HUES64 (cell line): ENCODE data around the gene GPR108. TPM values are rescaled to one million over a fixed set of nuclear protein-coding genes. Genes with fewer than 3 reads are reported as not detected.
"Not testable (repeated sequence)": the region's sequence is repeated elsewhere in the genome, so short reads cannot be mapped to it uniquely, and the experiment has no call there.

Experiments
- H3K27ac ChIP-seq: 2 replicates; pipeline ENCODE4 v1.7.0; 2013; ENCODE audit warnings: low read depth, low read length, inconsistent platforms
- H3K27me3 ChIP-seq: 2 replicates; pipeline ENCODE4 v1.6.1; 2013; ENCODE audit warnings: mild to moderate bottlenecking, low read length; ENCODE audit not compliant: insufficient read depth
- H3K36me3 ChIP-seq: 2 replicates; pipeline ENCODE4 v1.6.1; 2013; ENCODE audit warnings: mild to moderate bottlenecking, low read length; ENCODE audit not compliant: insufficient read depth
- H3K4me1 ChIP-seq: 2 replicates; pipeline ENCODE4 v1.6.1; 2013; ENCODE audit warnings: mild to moderate bottlenecking, low read length, moderate library complexity; ENCODE audit not compliant: insufficient read depth
- H3K4me3 ChIP-seq: 2 replicates; pipeline ENCODE4 v1.5.1; 2013; ENCODE audit warnings: mild to moderate bottlenecking, low read length, moderate library complexity
- H3K9ac ChIP-seq: 2 replicates; pipeline ENCODE4 v1.6.1; 2013; ENCODE audit warnings: mild to moderate bottlenecking, low read depth, low read length
- H3K9me3 ChIP-seq: 2 replicates; pipeline ENCODE4 v1.6.1; 2013; ENCODE audit warnings: low read depth, low read length; ENCODE audit not compliant: insufficient read depth
- WGBS: fragments of 150-250, 120-280 bp; methylation state at CpG from one replicate; pipeline ENCODE4 v1.1.7; 2013; ENCODE audit warnings: missing lambda C conversion rate; 5-methylcytosine and 5-hydroxymethylcytosine counted together
- polyA plus RNA-seq, 2 experiments: library from polyadenylated mRNA; stranded (reverse); fragments of 50-300 nt; gene quantifications; one replicate each; pipeline ENCODE4 v1.2.3, GENCODE V29; 2013

Gene GPR108
- 22.0 TPM for polyA plus RNA-seq (2013, experiment 1 of 2)
- 17.8 TPM for polyA plus RNA-seq (2013, experiment 2 of 2)

- peak within 1 kb of the TSS; percentile 93 for H3K9ac ChIP-seq
- peaks cover 28% of the 10 kb centered on the region for H3K4me1 ChIP-seq
- H3K9me3 ChIP-seq = no peaks in the 10 kb centered on the region
- no peaks in the 10 kb centered on the region for H3K27me3 ChIP-seq
- peak within 1 kb of the TSS; percentile 99 for H3K27ac ChIP-seq
- H3K36me3 ChIP-seq = peaks cover 3% of the 10 kb centered on the region; the same call in 1 of the 2 replicates
- under 1% methylated on average over 55 of the region's 55 CpGs for WGBS
- peak within 1 kb of the TSS; percentile 74 for H3K4me3 ChIP-seq
These were observed at the start of gene GPR108 for GRCh38 chr19:6737284-6737872. TSS of gene GPR108 (minus strand) at chr19:6737580. CDS start at chr19:6737576, 4 bp downstream.

GRCh38 chr19:6779206-6779605 lies 41.8 kb upstream of the GPR108 start:
- Histone ChIP-seq H3K27me3 (no peaks in the 10 kb centered on the region), H3K4me1 (no peaks in the 10 kb centered on the region), H3K9ac (no peak overlapping the region), H3K27ac (no peak overlapping the region), H3K4me3 (no peak overlapping the region), H3K9me3 (peaks cover 16% of the 10 kb centered on the region; the same call in 1 of the 2 replicates), H3K36me3 (no peaks in the 10 kb centered on the region)
- 84% methylated on average over 4 of the region's 4 CpGs for WGBS

GRCh38 chr19:6778386-6778785 lies 41.0 kb upstream of the GPR108 start:
- Histone ChIP-seq H3K9me3 (peaks cover 16% of the 10 kb centered on the region; the same call in 1 of the 2 replicates), H3K27me3 (no peaks in the 10 kb centered on the region), H3K9ac (no peak overlapping the region), H3K4me3 (no peak overlapping the region), H3K4me1 (no peaks in the 10 kb centered on the region), H3K36me3 (no peaks in the 10 kb centered on the region), H3K27ac (no peak overlapping the region)
- WGBS = 84% methylated on average over 4 of the region's 4 CpGs

GRCh38 chr19:6777434-6777833 lies 40.1 kb upstream of the GPR108 start:
- Histone ChIP-seq H3K27ac (no peak overlapping the region), H3K9ac (no peak overlapping the region), H3K36me3 (no peaks in the 10 kb centered on the region), H3K27me3 (no peaks in the 10 kb centered on the region), H3K9me3 (peaks cover 16% of the 10 kb centered on the region; the same call in 1 of the 2 replicates), H3K4me1 (no peaks in the 10 kb centered on the region), H3K4me3 (no peak overlapping the region)
- 78% methylated on average over 2 of the region's 2 CpGs for WGBS

GRCh38 chr19:6776999-6777398 lies 39.6 kb upstream of the GPR108 start:
- no peak overlapping the region for H3K4me3 ChIP-seq
- WGBS = 84% methylated on average over 4 of the region's 4 CpGs

DNA sequence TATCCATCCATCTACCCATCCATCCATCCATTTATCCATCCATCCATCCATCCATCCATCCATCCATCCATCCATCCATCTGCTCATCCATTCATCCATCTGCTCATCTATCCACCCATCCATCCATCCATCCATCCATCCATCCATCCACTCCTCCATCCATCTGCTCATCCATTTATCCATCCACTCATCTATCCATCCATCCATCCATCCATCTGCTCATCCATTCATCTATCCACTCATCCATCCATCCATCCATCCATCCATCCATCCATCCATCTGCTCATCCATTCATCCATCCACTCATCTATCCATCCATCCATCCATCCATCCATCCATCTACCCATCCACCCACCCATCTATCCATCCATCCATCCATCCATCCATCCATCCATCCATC lies 38.7 kb upstream of the GPR108 start:
- H3K9me3 ChIP-seq = peaks cover 16% of the 10 kb centered on the region; the same call in 1 of the 2 replicates
- H3K27ac ChIP-seq, H3K27me3 ChIP-seq, H3K9ac ChIP-seq, H3K36me3 ChIP-seq, H3K4me3 ChIP-seq, H3K4me1 ChIP-seq: not testable (repeated sequence)

More at GRCh38 chr19:6776999-6777398, 39.6 kb upstream of the GPR108 start:
- Histone ChIP-seq H3K27ac (no peak overlapping the region), H3K27me3 (no peaks in the 10 kb centered on the region), H3K36me3 (no peaks in the 10 kb centered on the region), H3K9ac (no peak overlapping the region), H3K9me3 (peaks cover 16% of the 10 kb centered on the region; the same call in 1 of the 2 replicates), H3K4me1 (no peaks in the 10 kb centered on the region)

- 80% methylated on average over 10 of the region's 11 CpGs for WGBS
- Histone ChIP-seq H3K27ac (no peak overlapping the region), H3K4me3 (no peak overlapping the region), H3K27me3 (no peaks in the 10 kb centered on the region), H3K36me3 (no peaks in the 10 kb centered on the region), H3K9me3 (peaks cover 14% of the 10 kb centered on the region; the same call in 1 of the 2 replicates), H3K4me1 (no peaks in the 10 kb centered on the region), H3K9ac (no peak overlapping the region)
These were observed 37.7 kb upstream of the GPR108 start for GRCh38 chr19:6774821-6775707.

GRCh38 chr19:6773323-6773931 lies 36.0 kb upstream of the GPR108 start:
- Histone ChIP-seq H3K4me1 (no peaks in the 10 kb centered on the region), H3K9ac (no peak overlapping the region), H3K27ac (no peak overlapping the region), H3K9me3 (peaks cover 10% of the 10 kb centered on the region; the same call in 1 of the 2 replicates), H3K4me3 (no peak overlapping the region), H3K36me3 (no peaks in the 10 kb centered on the region), H3K27me3 (no peaks in the 10 kb centered on the region)
- 85% methylated on average over 8 of the region's 8 CpGs for WGBS

DNA sequence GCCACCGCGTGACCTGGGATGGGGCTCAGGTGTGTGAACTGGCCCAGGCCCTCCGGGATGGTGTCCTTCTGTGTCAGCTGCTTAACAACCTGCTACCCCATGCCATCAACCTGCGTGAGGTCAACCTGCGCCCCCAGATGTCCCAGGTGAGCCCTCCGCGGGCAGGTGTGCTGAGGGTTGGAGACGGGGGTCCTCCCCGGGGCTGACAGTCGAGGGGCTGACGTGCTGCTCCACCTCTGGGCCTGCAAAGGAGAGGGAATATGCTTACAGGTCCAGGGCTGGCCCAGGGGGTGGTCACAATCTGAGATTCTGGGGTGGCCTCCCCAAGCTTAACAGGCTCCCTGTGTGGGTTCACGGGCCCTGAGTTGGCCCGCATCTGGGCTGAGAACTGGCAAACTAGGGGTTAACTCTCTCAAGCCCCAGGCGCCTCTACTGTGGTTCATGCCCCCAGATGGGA lies 35.5 kb upstream of the GPR108 start:
- Histone ChIP-seq H3K9me3 (peaks cover 5% of the 10 kb centered on the region; the same call in 1 of the 2 replicates), H3K4me1 (no peaks in the 10 kb centered on the region), H3K4me3 (no peak overlapping the region), H3K36me3 (no peaks in the 10 kb centered on the region), H3K27ac (no peak overlapping the region), H3K27me3 (no peaks in the 10 kb centered on the region), H3K9ac (no peak overlapping the region)
- 89% methylated on average over 14 of the region's 14 CpGs for WGBS

- Histone ChIP-seq H3K9ac (no peak within 1 kb of the TSS), H3K4me1 (no peaks in the 10 kb centered on the region), H3K36me3 (no peaks in the 10 kb centered on the region), H3K4me3 (no peak within 1 kb of the TSS), H3K9me3 (peaks cover 2% of the 10 kb centered on the region; the same call in 1 of the 2 replicates), H3K27me3 (no peaks in the 10 kb centered on the region), H3K27ac (no peak within 1 kb of the TSS)
- WGBS = 81% methylated on average over 21 of the region's 25 CpGs
These were observed 34.9 kb upstream of the GPR108 start, which contains the start of gene VAV1 for GRCh38 chr19:6772028-6772865. TSS of gene VAV1 (plus strand) at chr19:6772708. CDS start at chr19:6772808, 100 bp downstream.
